Upper lobe of right lung (tissue), 1 donor: ENCODE data around the gene POLA2. TPM values are rescaled to one million over a fixed set of nuclear protein-coding genes. Genes with fewer than 3 reads are reported as not detected.
"Not testable (repeated sequence)": the region's sequence is repeated elsewhere in the genome, so short reads cannot be mapped to it uniquely, and the experiment has no call there.

Source experiments
- ATAC-seq: fragments of 200-7000 bp; cut with Tn5 transposase; one replicate; pipeline ENCODE4 v1.9.1; 2020; ENCODE audit warnings: mild to moderate bottlenecking, moderate library complexity
- DNase-seq: peaks from one replicate; pipeline ENCODE4 v3.0.0-alpha.2; 2020
- H3K27ac ChIP-seq: fragments of 200-600 bp; one replicate; pipeline ENCODE4 v1.8.0; 2022
- H3K27me3 ChIP-seq: fragments of 200-600 bp; one replicate; pipeline ENCODE4 v1.8.0; 2022; ENCODE audit warnings: mild to moderate bottlenecking
- H3K36me3 ChIP-seq: fragments of 200-600 bp; one replicate; pipeline ENCODE4 v1.8.0; 2022
- H3K4me1 ChIP-seq: fragments of 200-600 bp; one replicate; pipeline ENCODE4 v1.8.0; 2022
- H3K4me3 ChIP-seq: fragments of 200-600 bp; one replicate; pipeline ENCODE4 v1.8.0; 2022; ENCODE audit warnings: mild to moderate bottlenecking
- H3K9me3 ChIP-seq: fragments of 200-600 bp; one replicate; pipeline ENCODE4 v1.8.0; 2022
- intact Hi-C: fragments of 100-400 bp; cut with DNase I; formaldehyde crosslinking; loops from one replicate; pipeline ENCODE4 v1.11.0; 2022
- total RNA-seq: library from RNA; stranded (reverse); fragmentation: NEBNext Ultra II Directional; extraction: Animal tissue kit (Norgen Biotek cat#: 25700); gene quantifications from one replicate; pipeline ENCODE4 v1.2.1, GENCODE V29; 2021
- TF ChIP-seq, protein P1 (sequence below): fragments of 200-600 bp; IDR thresholded peaks from one replicate; pipeline ENCODE4 v1.8.0; 2022; ENCODE audit warnings: antibody characterized with exemption
- donor health status: DM: no; HTN: yes; CAD: no; lungs with severe emphysema.

POLA2 gene
- total RNA-seq, 1 donor from 2014 or later = 9.5 TPM

DNA sequence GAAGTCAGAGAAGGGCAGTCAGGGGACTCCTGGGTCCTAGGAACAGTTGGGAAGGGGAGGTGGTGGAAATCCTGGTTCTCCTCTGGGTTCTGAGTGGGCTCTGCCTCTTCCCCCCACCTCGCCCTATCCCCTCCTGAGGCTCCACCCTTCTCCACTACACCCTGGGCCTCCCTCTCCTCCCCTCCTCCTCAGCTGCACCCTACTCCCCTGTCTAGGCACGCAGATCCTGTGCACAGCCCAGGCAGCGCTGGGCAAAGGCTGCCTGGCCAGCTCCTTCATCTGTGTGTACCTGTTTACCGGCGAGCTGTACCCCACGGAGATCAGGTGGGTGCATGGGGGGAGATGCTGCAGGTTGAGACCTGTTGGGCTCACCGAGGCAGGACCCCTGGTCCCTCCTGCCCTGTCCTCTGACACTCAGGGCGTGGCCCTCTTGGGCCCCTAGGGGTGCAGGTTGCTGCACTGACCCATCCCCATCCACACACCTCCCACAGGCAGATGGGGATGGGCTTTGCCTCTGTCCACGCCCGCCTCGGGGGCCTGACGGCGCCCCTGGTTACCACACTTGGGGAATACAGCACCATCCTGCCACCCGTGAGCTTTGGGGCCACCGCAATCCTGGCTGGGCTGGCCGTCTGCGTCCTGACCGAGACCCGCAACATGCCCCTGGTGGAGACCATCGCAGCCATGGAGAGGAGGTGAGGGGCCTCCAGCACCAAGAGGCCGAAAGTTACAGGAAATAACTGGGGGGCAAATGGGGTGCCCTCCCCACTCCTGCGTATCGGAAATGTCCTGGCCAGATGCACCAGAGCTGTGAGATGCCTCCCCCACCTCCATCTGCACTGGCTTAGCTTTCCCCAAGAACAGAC lies 25.3 kb upstream of the POLA2 start:
- ATAC-seq (peak; percentile 30), DNase-seq (no peak)
- Histone ChIP-seq H3K4me3 (no peak overlapping the region), H3K27ac (no peak overlapping the region), H3K9me3 (no peaks in the 10 kb centered on the region), H3K4me1 (no peaks in the 10 kb centered on the region), H3K27me3 (no peaks in the 10 kb centered on the region), H3K36me3 (no peaks in the 10 kb centered on the region)
- intact Hi-C loops = no loop called here
- TF ChIP-seq, protein P1, sequence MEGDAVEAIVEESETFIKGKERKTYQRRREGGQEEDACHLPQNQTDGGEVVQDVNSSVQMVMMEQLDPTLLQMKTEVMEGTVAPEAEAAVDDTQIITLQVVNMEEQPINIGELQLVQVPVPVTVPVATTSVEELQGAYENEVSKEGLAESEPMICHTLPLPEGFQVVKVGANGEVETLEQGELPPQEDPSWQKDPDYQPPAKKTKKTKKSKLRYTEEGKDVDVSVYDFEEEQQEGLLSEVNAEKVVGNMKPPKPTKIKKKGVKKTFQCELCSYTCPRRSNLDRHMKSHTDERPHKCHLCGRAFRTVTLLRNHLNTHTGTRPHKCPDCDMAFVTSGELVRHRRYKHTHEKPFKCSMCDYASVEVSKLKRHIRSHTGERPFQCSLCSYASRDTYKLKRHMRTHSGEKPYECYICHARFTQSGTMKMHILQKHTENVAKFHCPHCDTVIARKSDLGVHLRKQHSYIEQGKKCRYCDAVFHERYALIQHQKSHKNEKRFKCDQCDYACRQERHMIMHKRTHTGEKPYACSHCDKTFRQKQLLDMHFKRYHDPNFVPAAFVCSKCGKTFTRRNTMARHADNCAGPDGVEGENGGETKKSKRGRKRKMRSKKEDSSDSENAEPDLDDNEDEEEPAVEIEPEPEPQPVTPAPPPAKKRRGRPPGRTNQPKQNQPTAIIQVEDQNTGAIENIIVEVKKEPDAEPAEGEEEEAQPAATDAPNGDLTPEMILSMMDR = no peak

DNA sequence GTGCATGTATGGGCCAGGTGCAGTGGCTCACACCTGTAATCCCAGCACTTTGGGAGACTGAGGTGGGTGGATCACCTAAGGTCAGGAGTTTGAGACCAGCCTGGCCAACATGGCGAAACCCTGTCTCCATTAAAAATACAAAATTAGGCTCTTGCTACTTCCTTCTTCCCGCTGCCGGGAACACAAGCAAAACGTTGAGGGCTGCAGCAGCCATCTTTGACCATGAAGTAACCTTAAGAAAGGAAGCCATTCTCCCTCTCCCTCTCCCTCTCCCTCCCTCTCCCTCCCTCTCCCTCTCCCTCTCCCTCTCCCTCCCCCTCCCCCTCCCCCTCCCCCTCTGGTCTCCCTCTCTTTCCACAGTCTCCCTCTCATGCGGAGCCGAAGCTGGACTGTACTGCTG lies 23.5 kb upstream of the POLA2 start:
- H3K4me3 ChIP-seq, H3K27ac ChIP-seq, intact Hi-C loops, H3K9me3 ChIP-seq, H3K36me3 ChIP-seq, H3K4me1 ChIP-seq, H3K27me3 ChIP-seq, DNase-seq: not testable (repeated sequence)
- peak; percentile 30 for ATAC-seq

DNA sequence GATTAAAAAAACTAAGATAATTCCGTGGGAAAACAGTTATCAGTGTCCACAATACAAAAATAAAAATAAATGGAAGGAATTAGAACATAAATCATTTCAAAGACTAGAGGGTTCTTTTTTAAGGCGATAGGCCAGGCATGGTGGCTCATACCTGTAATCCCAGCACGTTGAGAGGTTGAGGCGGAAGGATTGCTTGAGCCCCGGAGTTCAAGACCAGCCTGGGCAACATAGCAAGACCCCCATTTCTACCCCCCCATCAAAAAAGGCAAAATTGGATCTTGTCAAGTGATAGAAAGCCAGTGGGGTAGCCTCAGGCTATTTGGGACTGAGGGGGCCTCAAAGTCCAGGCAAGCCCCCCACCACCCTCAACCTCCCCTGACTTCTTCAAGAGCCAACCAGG lies 20.6 kb upstream of the POLA2 start:
- TF ChIP-seq, protein P1 = no peak
- H3K36me3 ChIP-seq = no peaks in the 10 kb centered on the region
- ATAC-seq (no peak), DNase-seq (no peak)
- H3K9me3 ChIP-seq = no peaks in the 10 kb centered on the region
- no peaks in the 10 kb centered on the region for H3K27me3 ChIP-seq
- no peaks in the 10 kb centered on the region for H3K4me1 ChIP-seq
- no peak overlapping the region for H3K4me3 ChIP-seq
- intact Hi-C loops = no loop called here
- H3K27ac ChIP-seq = no peak overlapping the region

DNA sequence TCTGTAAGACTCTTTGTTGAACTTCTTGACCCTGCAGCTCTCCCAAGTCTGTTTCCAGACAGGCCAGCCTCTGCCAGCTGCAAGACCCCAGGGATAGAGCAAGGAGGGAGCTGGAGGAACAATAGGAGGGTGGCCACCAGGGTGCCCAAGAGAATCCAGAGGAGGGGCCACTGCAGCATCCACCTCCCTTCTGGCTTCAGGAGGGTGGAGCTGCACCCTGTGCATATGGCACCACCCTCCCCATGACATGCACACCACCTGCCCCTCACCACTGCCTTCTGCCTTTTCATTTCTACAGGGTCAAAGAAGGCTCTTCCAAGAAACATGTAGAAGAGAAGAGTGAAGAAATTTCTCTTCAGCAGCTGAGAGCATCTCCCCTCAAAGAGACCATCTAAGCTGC lies 20.1 kb upstream of the POLA2 start:
- TF ChIP-seq, protein P1 = no peak

DNA sequence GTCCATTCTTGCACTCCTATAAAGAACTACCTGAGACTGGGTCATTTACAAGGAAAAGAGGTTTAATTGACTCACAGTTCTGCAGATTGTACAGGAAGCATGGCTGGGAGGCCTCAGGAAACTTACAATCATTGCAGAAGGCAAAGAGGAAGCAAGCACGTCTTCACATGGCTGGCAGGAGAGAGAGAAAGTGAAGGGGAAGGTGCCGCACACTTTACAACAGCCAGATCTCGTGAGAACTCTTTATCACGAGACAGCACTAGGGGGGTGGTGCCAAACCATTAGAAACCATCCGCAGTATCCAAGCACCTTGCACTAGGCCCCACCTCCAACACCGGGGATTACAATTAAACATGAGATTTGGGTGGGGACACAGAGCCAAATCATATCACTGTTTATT lies 19.4 kb upstream of the POLA2 start:
- ATAC-seq (no peak), DNase-seq (no peak)
- H3K27ac ChIP-seq = no peak overlapping the region
- H3K27me3 ChIP-seq = no peaks in the 10 kb centered on the region
- no peak overlapping the region for H3K4me3 ChIP-seq
- TF ChIP-seq, protein P1 = no peak
- no peaks in the 10 kb centered on the region for H3K9me3 ChIP-seq
- H3K4me1 ChIP-seq = no peaks in the 10 kb centered on the region
- intact Hi-C loops = no loop called here
- no peaks in the 10 kb centered on the region for H3K36me3 ChIP-seq

More for the DNA sequence above, 20.1 kb upstream of the POLA2 start:
- Histone ChIP-seq H3K9me3 (no peaks in the 10 kb centered on the region), H3K4me1 (no peaks in the 10 kb centered on the region), H3K36me3 (no peaks in the 10 kb centered on the region), H3K4me3 (no peak overlapping the region), H3K27me3 (no peaks in the 10 kb centered on the region), H3K27ac (no peak overlapping the region)
- DNase-seq = no peak
- intact Hi-C loops = no loop called here
- no peak for ATAC-seq

DNA sequence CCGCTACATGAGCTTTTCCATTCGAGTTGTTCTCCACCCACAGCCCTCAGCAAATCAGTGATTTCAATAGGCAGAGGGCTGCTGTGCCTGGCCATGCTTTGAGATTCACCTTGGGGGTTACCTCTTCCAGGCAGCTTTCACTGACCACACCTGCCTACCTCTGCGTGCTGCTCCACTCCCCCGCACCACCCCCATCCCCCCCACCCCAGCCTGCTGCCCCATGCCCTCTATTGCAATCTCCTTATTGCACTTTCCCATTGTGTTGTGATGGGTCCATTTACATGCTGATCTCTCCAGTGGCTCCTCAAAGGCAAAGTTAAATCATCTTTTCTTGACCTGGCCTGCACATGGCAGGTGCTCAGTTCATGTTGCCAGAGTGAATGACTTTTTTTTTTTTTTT lies 18.0 kb upstream of the POLA2 start:
- no peaks in the 10 kb centered on the region for H3K9me3 ChIP-seq
- H3K27ac ChIP-seq = no peak overlapping the region
- TF ChIP-seq, protein P1 = no peak
- ATAC-seq (no peak), DNase-seq (no peak)
- intact Hi-C loops = no loop called here
- no peak overlapping the region for H3K4me3 ChIP-seq
- no peaks in the 10 kb centered on the region for H3K4me1 ChIP-seq
- no peaks in the 10 kb centered on the region for H3K27me3 ChIP-seq
- H3K36me3 ChIP-seq = no peaks in the 10 kb centered on the region

DNA sequence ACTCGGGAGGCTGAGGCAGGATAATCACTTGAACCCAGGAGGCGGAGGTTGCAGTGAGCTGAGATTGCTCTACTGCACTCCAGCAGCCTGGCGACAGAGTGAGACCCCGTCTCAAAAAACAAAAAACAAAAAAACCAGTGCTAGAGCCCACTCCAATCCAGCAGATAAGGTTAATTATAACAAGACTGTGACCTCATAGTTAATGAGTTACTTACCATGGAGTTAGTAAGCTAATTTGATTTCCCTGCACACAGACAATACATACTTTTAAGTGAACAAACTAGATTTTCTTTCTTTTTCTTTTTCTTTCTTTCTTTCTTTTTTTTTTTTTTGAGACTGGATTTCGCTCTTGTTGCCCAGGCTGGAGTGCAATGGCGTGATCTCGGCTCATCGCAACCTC lies 16.7 kb upstream of the POLA2 start:
- intact Hi-C loops, ATAC-seq, DNase-seq, H3K4me1 ChIP-seq, H3K27ac ChIP-seq, H3K9me3 ChIP-seq, H3K27me3 ChIP-seq, H3K4me3 ChIP-seq, H3K36me3 ChIP-seq: not testable (repeated sequence)
